ENCODE data around the gene AP1AR. TPM values are rescaled to one million over a fixed set of nuclear protein-coding genes. Genes with fewer than 3 reads are reported as not detected.

AP1AR gene
- total RNA-seq, 1 experiment from 2014 or later: 38.4 TPM

- H3K4me1 Mint-ChIP-seq (ENCODE audit: insufficient read depth, unreplicated experiment): peaks cover 41% of the 10 kb centered on the region
- H3K27ac Mint-ChIP-seq (ENCODE audit: low read depth, unreplicated experiment): no peak overlapping the region
- H3K27me3 Mint-ChIP-seq (ENCODE audit: insufficient read depth, unreplicated experiment): no peaks in the 10 kb centered on the region
- no peak for DNase-seq (ENCODE audit: unreplicated experiment)
- no TSS peak for BruUV-seq (replicated peaks)
- H3K9me3 Mint-ChIP-seq (ENCODE audit: unreplicated experiment): no peaks in the 10 kb centered on the region
- TF ChIP-seq, protein P1, sequence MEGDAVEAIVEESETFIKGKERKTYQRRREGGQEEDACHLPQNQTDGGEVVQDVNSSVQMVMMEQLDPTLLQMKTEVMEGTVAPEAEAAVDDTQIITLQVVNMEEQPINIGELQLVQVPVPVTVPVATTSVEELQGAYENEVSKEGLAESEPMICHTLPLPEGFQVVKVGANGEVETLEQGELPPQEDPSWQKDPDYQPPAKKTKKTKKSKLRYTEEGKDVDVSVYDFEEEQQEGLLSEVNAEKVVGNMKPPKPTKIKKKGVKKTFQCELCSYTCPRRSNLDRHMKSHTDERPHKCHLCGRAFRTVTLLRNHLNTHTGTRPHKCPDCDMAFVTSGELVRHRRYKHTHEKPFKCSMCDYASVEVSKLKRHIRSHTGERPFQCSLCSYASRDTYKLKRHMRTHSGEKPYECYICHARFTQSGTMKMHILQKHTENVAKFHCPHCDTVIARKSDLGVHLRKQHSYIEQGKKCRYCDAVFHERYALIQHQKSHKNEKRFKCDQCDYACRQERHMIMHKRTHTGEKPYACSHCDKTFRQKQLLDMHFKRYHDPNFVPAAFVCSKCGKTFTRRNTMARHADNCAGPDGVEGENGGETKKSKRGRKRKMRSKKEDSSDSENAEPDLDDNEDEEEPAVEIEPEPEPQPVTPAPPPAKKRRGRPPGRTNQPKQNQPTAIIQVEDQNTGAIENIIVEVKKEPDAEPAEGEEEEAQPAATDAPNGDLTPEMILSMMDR (IDR thresholded peaks at IDR 0.05; ENCODE audit: unreplicated experiment): no peak
- H3K36me3 Mint-ChIP-seq (ENCODE audit: insufficient read depth, unreplicated experiment): peaks cover 13% of the 10 kb centered on the region
- intact Hi-C loops (cut with micrococcal nuclease): no loop called here
- CTCF ChIA-PET: no interaction called here
- POLR2A ChIA-PET: interaction anchor here (0.7 to 2.3 kb wide), 5 partner anchors 8 to 181 kb away, joined by 4 to 9 read pairs (median 4); partner anchors contain the start of genes ALPK1, AP1AR and TIFA
- H3K4me3 Mint-ChIP-seq (ENCODE audit: unreplicated experiment): no peak overlapping the region
These were observed 44.5 kb downstream of the AP1AR start for GRCh38 chr4:112276113-112276512.

GRCh38 chr4:112277220-112277619, 45.6 kb downstream of the AP1AR start:
- ChIA-PET CTCF (interaction anchor here (0.5 to 1.2 kb wide), 3 partner anchors 10 to 357 kb away, joined by 3 to 5 read pairs (median 3); no protein-coding TSS in a partner anchor), POLR2A (interaction anchor here (0.5 to 5.1 kb wide), 10 partner anchors 10 to 62 kb away, joined by 3 to 48 read pairs (median 4); partner anchors contain the start of genes ALPK1, AP1AR and TIFA)

GRCh38 chr4:112277705-112278448, 46.3 kb downstream of the AP1AR start:
- POLR2A ChIA-PET: interaction anchor here (0.5 to 5.1 kb wide), 11 partner anchors 9 to 165 kb away, joined by 3 to 48 read pairs (median 3); partner anchors contain the start of genes ALPK1, AP1AR and TIFA

More at GRCh38 chr4:112277220-112277619, 45.6 kb downstream of the AP1AR start:
- Mint-ChIP-seq H3K36me3 (ENCODE audit: insufficient read depth, unreplicated experiment) (peaks cover 20% of the 10 kb centered on the region), H3K4me3 (ENCODE audit: unreplicated experiment) (no peak overlapping the region), H3K27me3 (ENCODE audit: insufficient read depth, unreplicated experiment) (no peaks in the 10 kb centered on the region), H3K4me1 (ENCODE audit: insufficient read depth, unreplicated experiment) (peaks cover 35% of the 10 kb centered on the region), H3K27ac (ENCODE audit: low read depth, unreplicated experiment) (peak overlapping the region; percentile 27), H3K9me3 (ENCODE audit: unreplicated experiment) (no peaks in the 10 kb centered on the region)
- peak; percentile 63 for DNase-seq (ENCODE audit: unreplicated experiment)
- TF ChIP-seq, protein P1 (IDR thresholded peaks at IDR 0.05; ENCODE audit: unreplicated experiment): no peak
- BruUV-seq (replicated peaks): no TSS peak
- intact Hi-C loops (cut with micrococcal nuclease): no loop called here

More at GRCh38 chr4:112277705-112278448, 46.3 kb downstream of the AP1AR start:
- DNase-seq (ENCODE audit: unreplicated experiment): no peak
- CTCF ChIA-PET: interaction anchor here (0.6 to 1.2 kb wide), 3 partner anchors 11 to 49 kb away, joined by 3 to 5 read pairs (median 3); no protein-coding TSS in a partner anchor
- peak overlapping the region; percentile 27 for H3K27ac Mint-ChIP-seq (ENCODE audit: low read depth, unreplicated experiment)
- intact Hi-C loops (cut with micrococcal nuclease): no loop called here
- H3K4me1 Mint-ChIP-seq (ENCODE audit: insufficient read depth, unreplicated experiment): peaks cover 37% of the 10 kb centered on the region
- no peaks in the 10 kb centered on the region for H3K27me3 Mint-ChIP-seq (ENCODE audit: insufficient read depth, unreplicated experiment)
- H3K9me3 Mint-ChIP-seq (ENCODE audit: unreplicated experiment): no peaks in the 10 kb centered on the region
- peaks cover 20% of the 10 kb centered on the region for H3K36me3 Mint-ChIP-seq (ENCODE audit: insufficient read depth, unreplicated experiment)
- TF ChIP-seq, protein P1 (IDR thresholded peaks at IDR 0.05; ENCODE audit: unreplicated experiment): no peak
- BruUV-seq (replicated peaks): no TSS peak
- H3K4me3 Mint-ChIP-seq (ENCODE audit: unreplicated experiment): no peak overlapping the region
